GM19467 (cell line): Measurements from ENCODE around the gene RITA1.

Experiments used
- ATAC-seq: cut with Tn5 transposase; IDR thresholded peaks from one replicate; pipeline ENCODE4 v1.9.1; 2021; ENCODE audit warnings: mild to moderate bottlenecking, moderate library complexity; ENCODE audit not compliant: unreplicated experiment

The RITA1 gene

DNA sequence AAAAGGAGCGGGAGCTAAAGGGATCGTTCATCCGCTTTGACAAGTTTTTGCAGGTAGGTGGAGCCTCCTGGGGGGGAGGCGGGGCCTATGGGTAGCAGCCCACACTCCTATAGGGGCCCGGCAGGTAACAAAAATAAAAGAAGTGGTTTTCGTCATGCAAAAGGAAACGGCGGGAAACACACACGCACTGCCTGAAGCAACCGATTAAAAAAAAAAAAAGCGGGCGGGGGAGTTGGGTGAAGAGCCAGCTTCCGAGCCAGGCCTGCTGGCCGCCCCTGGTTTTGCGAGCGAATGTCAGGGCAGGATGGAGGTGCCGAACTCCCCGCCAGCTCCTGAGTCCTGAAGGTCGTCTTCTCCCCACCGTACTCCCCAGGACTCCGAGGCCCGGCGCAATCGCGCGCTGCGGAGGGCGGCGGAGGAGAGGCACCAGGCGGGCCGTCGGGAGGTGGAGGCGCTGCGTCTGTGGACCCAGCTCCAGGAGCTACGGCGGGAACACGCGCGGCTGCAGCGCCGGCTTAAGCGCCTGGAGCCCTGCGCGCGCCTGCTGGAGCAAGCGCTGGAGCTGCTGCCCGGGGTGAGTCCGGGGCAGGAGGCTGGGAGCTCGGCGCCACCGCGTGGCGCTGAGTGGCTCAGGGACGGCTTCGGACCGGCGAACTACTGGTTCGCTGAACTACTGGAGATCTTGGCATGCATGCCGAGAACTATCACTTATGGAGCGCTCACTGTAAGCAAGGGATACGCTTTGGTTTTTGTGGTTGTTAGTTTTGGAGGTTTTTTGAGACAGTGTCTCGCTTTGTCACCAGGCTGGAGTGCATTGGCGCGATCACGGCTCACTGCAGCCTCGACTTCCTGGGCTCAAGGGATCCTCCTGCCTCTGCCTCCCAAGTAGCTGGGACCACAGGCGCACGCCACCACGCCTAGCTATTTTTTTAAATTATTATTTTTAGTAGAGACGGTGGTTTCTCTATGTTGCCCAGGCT lies 32.4 kb upstream of the RITA1 start:
- peak; percentile 72 for ATAC-seq

DNA sequence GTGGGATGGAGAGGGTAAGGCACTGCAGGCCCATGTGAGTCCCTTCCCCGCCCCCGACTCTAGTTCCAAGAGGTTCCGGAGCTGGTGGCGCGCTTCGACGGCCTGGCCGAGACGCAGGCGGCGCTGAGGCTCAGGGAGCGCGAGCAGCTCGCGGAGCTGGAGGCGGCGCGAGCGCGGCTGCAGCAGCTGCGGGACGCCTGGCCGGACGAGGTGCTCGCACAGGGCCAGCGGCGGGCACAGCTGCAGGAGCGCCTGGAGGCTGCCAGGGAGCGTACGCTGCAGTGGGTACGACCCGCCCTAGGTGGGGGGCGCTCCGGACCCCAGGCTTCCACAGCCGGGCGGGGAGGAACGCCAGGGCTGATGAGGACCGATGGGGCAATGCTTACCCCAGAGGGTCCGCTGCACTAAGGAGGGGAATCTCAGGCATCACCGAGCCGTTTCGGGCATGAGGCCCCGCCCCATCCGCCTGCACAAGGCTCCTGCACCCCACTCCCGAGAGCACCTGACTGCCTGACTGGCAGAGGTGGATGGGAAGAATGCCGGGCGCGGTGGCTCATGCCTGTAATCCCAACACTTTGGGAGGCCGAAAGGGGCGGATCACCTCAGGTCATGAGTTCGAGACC lies 31.1 kb upstream of the RITA1 start:
- no peak for ATAC-seq

DNA sequence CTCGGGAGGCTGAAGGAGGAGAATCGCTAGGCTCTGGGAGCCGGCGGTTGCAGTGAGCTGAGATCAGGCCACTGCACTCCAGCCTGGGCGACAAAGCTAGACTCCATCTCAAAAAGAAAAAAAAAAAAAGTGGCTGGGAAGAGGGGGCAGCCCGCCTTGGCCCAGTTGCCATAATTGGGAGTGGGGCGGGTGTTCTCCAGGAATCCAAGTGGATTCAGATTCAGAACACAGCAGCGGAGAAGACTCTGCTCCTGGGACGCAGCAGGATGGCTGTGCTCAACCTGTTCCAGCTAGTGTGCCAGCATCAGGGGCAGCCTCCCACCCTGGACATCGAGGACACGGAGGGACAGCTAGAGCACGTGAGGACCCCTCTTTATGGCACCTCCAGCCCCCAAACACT lies 30.5 kb upstream of the RITA1 start:
- no peak for ATAC-seq

GRCh38 chr12:113155646-113156045 lies 29.9 kb upstream of the RITA1 start:
- ATAC-seq, result no peak

DNA sequence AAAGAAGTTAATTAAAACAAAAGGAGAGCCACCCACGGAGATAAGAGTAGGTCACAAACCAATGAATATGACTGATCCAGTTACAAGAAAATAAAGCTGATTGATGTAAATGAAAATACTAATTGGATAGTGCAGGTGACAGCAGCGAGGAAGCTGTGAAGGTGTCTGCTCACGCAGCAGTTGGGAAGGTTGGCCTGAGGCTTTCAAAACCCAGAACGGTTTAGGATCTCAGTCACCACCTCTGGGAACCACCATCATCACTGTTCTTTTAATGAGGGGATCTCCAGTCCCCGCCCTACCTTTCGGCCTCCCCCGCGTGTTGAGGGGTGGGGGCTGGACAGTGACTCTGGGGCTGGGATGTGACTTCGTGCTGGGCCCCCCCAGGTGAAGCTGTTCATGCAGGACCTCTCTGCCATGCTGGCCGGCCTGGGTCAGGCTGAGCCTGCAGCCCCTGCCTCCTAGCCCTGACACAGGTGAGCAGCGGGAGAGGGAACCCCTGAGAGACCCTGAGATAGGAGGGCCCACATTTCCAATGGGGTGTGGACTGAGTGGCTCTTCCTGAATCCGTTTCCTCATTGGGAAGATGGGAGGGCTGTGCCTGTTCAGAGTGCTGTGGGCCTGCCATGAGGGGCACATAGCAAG lies 28.2 kb upstream of the RITA1 start:
- no peak for ATAC-seq

DNA sequence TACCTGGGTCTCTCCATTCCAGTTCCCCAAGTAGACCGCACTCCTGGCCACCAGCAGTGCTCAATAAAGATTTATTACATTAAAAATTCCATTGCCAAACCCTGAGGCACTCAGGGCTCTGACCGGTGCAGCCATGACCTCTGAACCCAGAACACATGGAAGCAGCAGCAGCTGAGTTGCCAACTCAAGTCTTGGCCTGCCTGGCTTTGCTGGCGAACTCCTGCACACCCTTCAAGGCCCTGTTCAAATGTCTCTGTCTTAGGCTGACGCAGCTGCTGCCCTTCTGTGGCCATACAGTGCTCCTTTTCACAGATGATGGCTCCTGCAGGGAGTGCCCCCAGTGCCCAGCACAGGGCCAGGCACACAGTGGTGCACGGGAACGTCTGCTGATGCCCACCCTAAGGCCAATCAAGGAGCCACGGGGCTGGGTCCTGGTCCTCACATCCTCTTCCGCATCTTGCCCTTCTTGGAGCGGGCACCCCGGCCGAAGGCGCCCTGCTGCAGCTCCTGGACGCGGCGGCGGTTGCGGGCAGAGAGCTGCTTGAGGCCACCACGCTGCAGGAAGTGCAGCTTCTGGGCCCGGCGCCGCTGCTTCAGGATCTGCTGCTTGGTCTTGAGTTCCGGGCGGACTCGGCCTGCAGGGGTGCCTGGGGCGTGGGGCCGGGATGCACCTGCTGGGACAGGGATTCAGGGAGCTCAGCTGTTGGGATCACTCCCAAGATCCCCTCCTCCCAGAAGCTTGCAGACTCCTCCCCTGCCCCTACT lies 26.9 kb upstream of the RITA1 start:
- no peak for ATAC-seq

DNA sequence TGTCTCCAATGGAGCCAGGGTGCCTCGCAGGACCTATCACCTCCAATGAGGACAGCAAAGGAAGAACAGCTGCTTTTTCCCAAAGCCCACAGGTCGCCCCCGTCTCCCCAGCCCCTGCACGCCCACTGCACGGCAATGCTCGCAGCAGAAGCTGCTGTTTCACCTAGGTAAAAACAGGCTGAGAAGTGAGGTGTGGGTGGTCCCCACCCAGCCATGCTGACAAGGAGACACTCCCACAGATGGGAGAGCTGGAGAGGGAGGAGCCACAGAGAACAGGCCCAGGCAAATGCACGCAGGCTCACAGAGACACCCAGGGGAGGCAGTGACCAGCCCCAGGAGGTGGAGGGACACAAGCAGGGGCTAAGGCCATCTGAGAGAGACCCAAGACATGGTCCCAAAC lies 25.6 kb upstream of the RITA1 start:
- ATAC-seq, result no peak

DNA sequence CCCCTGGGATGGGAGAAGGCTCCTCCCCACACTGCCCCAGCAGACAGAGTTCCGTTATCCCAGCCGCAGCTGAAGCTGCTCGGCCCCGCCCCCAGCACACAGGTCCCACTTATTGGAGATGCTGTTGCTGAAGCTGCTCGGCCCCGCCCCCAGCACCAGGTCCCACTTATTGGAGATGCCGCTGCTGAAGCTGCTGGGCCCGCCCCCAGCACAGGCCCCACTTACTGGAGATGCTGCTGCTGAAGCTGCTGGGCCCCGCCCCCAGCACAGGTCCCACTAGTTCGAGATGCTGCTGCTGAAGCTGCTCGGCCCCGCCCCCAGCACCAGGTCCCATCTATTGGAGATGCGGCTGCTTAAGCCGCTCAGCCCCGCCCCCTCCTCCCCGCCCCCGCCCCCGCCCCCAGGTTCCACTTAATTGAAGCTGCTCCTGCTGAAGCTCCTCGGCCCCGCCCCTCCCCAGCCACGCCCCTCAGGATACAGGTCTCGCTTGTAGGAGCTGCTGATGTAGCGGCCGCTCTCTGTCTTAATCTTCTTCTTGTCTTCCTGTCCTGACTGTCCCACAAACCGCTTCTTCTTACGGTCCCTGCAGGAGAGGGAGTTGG lies 24.0 kb upstream of the RITA1 start:
- ATAC-seq, result no peak

DNA sequence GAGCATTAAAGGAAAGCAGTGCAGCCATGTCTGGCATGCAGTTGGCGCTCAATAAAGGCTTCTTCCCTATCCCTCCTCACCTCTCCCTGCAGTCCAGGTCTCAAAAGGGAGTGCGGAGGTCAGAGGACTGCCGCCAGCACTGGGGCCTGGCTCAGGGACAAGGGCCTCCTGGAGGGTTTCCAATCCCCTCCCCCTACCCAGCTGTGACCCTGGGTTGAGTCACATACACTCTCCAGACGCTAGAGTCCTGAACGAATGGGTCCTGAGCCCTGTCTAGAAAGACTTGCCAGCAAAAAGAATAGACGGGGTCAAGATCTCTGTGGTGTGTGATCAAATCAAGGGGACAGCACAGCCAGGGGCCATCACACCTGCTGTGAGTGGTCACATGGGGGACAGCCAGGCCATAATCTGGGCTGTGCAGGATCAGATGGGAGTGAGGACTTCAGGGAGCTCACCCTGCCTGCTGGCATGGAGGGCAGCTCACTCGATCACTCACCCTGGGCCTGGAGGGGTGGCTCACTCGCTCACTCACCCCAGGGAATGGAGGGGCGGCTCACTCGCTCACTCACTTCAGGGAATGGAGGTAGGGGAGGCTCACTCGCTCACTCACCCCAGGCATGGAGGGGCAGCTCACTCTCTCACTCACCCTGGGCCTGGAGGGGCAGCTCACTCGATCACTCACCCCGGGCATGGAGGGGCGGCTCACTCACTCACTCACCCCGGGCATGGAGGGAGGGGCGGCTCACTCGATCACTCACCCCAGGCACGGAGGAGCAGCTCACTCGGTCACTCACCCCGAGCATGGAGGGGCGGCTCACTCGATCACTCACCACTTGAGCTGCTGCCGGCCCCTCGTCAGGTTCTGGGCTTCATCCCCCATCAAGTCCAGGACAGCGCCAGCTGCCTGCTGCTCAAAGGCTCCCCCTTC lies 23.2 kb upstream of the RITA1 start:
- no peak for ATAC-seq

DNA sequence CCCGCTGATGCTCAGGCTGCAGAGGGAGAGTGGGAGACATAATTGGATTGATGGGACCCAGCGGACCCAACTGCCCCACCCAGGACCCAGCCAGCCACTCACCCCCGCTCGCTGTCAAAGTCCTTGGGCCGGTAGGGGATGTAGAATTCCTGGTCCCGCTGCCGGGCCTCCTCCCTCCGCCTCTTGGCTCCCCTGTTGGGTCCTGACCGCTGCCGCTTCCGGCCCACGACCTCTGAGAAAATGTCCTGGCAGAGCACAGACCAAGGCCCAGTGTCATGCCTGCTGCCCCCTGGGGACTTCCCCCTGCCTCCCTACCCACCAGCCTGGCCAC lies 22.5 kb upstream of the RITA1 start:
- no peak for ATAC-seq

- ATAC-seq, result no peak
Measured at GRCh38 chr12:113164014-113164413, 21.5 kb upstream of the RITA1 start.

DNA sequence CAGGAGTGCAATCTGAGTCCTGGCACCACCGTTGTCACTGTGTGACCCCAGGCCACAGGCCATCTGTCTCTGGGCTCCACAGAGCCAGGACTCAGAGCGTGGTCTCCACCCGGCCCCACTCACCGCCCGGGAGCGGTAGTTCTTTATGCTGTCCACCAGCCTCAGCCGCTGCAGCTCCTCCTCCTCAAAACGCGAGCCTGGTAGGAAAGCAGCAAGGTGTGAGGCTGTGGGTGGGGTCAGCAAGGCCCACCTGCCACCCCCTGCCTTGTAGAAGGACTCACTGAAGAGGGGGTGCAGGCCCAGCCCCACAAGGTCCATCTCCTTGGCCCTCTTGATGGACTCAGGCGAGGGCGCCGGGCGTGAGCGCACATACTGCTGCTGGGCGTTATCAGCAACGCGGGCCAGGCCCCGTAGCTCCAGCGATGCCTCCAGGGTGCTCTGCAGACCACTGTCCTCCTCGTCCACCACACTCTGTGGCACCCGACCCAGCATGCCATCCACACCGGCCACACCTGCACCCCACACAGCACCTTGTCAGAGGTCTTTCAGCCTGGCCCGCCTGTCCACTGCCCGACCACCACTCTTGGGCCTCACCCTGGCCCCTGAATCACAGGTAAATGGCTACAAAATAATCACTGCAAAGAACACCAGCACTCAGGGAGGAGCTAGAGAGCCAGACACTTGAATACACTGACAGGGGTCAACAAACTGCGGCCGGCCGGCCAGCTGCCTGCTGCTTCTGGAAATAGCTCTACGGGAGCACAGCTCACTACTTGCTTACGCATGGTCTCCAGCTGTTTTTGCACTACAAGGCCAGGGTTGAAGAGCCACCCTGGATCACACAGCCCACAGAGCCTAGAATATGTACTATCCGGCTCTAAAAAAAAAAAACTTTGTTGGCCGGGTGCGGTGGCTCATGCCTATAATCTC lies 19.7 kb upstream of the RITA1 start:
- ATAC-seq, result no peak

- no peak for ATAC-seq
Measured at GRCh38 chr12:113167868-113168267, 17.7 kb upstream of the RITA1 start.

DNA sequence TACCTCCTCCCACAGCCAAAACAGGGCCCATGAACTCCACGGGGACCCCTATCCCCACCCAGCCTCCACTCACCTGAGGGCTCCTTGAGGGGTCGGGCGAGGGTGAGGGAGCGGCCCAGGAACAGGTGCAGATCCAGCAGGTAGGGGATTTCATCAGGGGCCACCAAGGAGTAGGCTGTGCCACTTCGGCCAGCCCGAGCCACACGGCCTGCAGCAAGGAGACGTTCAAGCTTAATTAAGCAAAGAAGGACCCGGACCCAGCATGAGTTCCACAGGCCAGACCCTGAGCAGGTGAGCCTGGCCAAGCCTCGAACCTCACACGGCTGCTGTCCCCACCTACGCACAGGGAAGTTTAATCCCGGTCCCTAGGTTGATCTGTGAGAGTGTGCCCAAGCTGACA lies 15.8 kb upstream of the RITA1 start:
- ATAC-seq, result no peak

DNA sequence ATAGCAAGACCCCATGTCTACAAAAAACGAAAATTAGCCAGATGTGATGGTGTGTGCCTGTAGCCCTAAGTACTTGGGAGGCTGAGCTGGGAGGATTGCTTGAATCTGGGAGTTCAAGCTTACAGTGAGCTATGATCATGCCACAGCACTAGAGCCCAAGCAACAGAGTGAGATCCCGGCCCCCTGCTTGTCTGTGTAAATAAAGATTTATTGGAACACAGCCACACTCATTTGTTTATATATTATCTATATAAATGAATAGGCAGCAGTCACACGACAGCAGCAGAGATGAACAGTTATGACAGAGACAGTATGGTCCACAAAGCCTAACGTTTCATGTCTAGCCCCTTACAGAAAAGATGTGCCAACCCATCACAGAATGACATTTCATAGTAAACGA lies 15.1 kb upstream of the RITA1 start:
- ATAC-seq, result no peak

GRCh38 chr12:113170926-113171325 lies 14.6 kb upstream of the RITA1 start:
- no peak for ATAC-seq

- ATAC-seq, result no peak
Measured at GRCh38 chr12:113171543-113171942, 14.0 kb upstream of the RITA1 start.

GRCh38 chr12:113172185-113172584 lies 13.3 kb upstream of the RITA1 start:
- no peak for ATAC-seq
